Neural crest cell (in vitro differentiated cells): ENCODE results near the gene EEF2KMT. TPM values are rescaled to one million over a fixed set of nuclear protein-coding genes. Genes with fewer than 3 reads are reported as not detected.
A peak's percentile ranks its signal among the peaks of the same experiment; 100 is the strongest.
"Not testable (repeated sequence)": the region's sequence is repeated elsewhere in the genome, so short reads cannot be mapped to it uniquely, and the experiment has no call there.

ENCODE experiments used
- DNase-seq: peaks from one replicate; pipeline ENCODE4 v3.0.0; 2021; ENCODE audit warnings: low read depth, mixed read lengths, low spot score
- H3K27ac Mint-ChIP-seq: one replicate; pipeline ENCODE4 v1.8.0; 2021; ENCODE audit warnings: mild to moderate bottlenecking, mixed read lengths; ENCODE audit not compliant: unreplicated experiment
- H3K27me3 Mint-ChIP-seq: 2 replicates; pipeline ENCODE4 v1.8.0; 2021; ENCODE audit warnings: low read depth, mild to moderate bottlenecking, mixed read lengths
- H3K36me3 Mint-ChIP-seq: 2 replicates; pipeline ENCODE4 v1.8.0; 2021; ENCODE audit warnings: low read depth, mild to moderate bottlenecking, mixed read lengths
- H3K4me1 Mint-ChIP-seq: 2 replicates; pipeline ENCODE4 v1.8.0; 2021; ENCODE audit warnings: mixed read lengths
- H3K4me3 Mint-ChIP-seq: one replicate; pipeline ENCODE4 v1.8.0; 2021; ENCODE audit warnings: mild to moderate bottlenecking, mixed read lengths
- H3K9me3 Mint-ChIP-seq: 2 replicates; pipeline ENCODE4 v1.8.0; 2021; ENCODE audit warnings: mixed read lengths
- CTCF ChIP-seq: fragments of 200-600 bp; sonication (generic); conservative IDR thresholded peaks from 2 replicates; pipeline ENCODE4 v1.5.0; 2021; ENCODE audit warnings: antibody characterized with exemption, mild to moderate bottlenecking
- total RNA-seq: library from RNA; stranded (reverse); gene quantifications from 2 replicates; pipeline ENCODE4 v1.2.1, GENCODE V29; 2021

EEF2KMT gene
- total RNA-seq, 1 donor from 2014 or later: 19.1 TPM

GRCh38 chr16:5108505-5109158 is 11.0 kb upstream of the EEF2KMT start:
- no peak overlapping the region for H3K27ac Mint-ChIP-seq
- no peak overlapping the region for H3K4me3 Mint-ChIP-seq
- no peak for TF ChIP-seq CTCF
- no peaks in the 10 kb centered on the region for H3K9me3 Mint-ChIP-seq
- no peaks in the 10 kb centered on the region for H3K36me3 Mint-ChIP-seq
- H3K27me3 Mint-ChIP-seq: peaks cover 5% of the 10 kb centered on the region
- H3K4me1 Mint-ChIP-seq: no peaks in the 10 kb centered on the region
- no peak for DNase-seq

- DNase-seq, H3K4me1 Mint-ChIP-seq, H3K4me3 Mint-ChIP-seq, H3K9me3 Mint-ChIP-seq, H3K27me3 Mint-ChIP-seq, H3K36me3 Mint-ChIP-seq, H3K27ac Mint-ChIP-seq: not testable (repeated sequence)
Observed at GRCh38 chr16:5105039-5105438, 7.4 kb upstream of the EEF2KMT start.

- Mint-ChIP-seq H3K27ac (peak overlapping the region; percentile 9), H3K27me3 (peaks cover 13% of the 10 kb centered on the region)
- not testable (repeated sequence) for H3K4me1 Mint-ChIP-seq, H3K4me3 Mint-ChIP-seq, H3K9me3 Mint-ChIP-seq, H3K36me3 Mint-ChIP-seq, DNase-seq
Observed at GRCh38 chr16:5103296-5104032, 5.9 kb upstream of the EEF2KMT start.

- peak overlapping the region; percentile 84 for H3K4me3 Mint-ChIP-seq
- not testable (repeated sequence) for H3K27ac Mint-ChIP-seq, DNase-seq, H3K9me3 Mint-ChIP-seq, H3K36me3 Mint-ChIP-seq
- H3K4me1 Mint-ChIP-seq: peaks cover 13% of the 10 kb centered on the region
- peaks cover 13% of the 10 kb centered on the region for H3K27me3 Mint-ChIP-seq
Observed at GRCh38 chr16:5099174-5099573, 1.6 kb upstream of the EEF2KMT start.

GRCh38 chr16:5098221-5099159 is 895 bp upstream of the EEF2KMT start:
- DNase-seq: peak; percentile 55
- peaks cover 13% of the 10 kb centered on the region for H3K4me1 Mint-ChIP-seq
- peaks cover 13% of the 10 kb centered on the region for H3K27me3 Mint-ChIP-seq
- H3K36me3 Mint-ChIP-seq, H3K9me3 Mint-ChIP-seq: not testable (repeated sequence)
- H3K4me3 Mint-ChIP-seq: peak overlapping the region; percentile 95
- H3K27ac Mint-ChIP-seq: peak overlapping the region; percentile 97

GRCh38 chr16:5097061-5097469 is 530 bp downstream of the EEF2KMT start:
- H3K27me3 Mint-ChIP-seq: peaks cover 13% of the 10 kb centered on the region
- H3K4me3 Mint-ChIP-seq: peak overlapping the region; percentile 94
- not testable (repeated sequence) for H3K36me3 Mint-ChIP-seq, H3K9me3 Mint-ChIP-seq
- peaks cover 17% of the 10 kb centered on the region for H3K4me1 Mint-ChIP-seq
- peak overlapping the region; percentile 86 for H3K27ac Mint-ChIP-seq
- peak; percentile 16 for DNase-seq

- peaks cover 17% of the 10 kb centered on the region for H3K4me1 Mint-ChIP-seq
- not testable (repeated sequence) for DNase-seq
Observed at GRCh38 chr16:5096437-5097060, 1.0 kb downstream of the EEF2KMT start.

GRCh38 chr16:5095145-5095830 is 2.3 kb downstream of the EEF2KMT start:
- not testable (repeated sequence) for H3K9me3 Mint-ChIP-seq, H3K27ac Mint-ChIP-seq, H3K27me3 Mint-ChIP-seq, H3K36me3 Mint-ChIP-seq, DNase-seq
- Mint-ChIP-seq H3K4me1 (peaks cover 17% of the 10 kb centered on the region), H3K4me3 (peak overlapping the region; percentile 67)

More at GRCh38 chr16:5096437-5097060, 1.0 kb downstream of the EEF2KMT start:
- H3K9me3 Mint-ChIP-seq, H3K36me3 Mint-ChIP-seq: not testable (repeated sequence)
- H3K27me3 Mint-ChIP-seq: peaks cover 13% of the 10 kb centered on the region
- peak overlapping the region; percentile 94 for H3K4me3 Mint-ChIP-seq
- peak overlapping the region; percentile 86 for H3K27ac Mint-ChIP-seq

- not testable (repeated sequence) for H3K27me3 Mint-ChIP-seq, H3K27ac Mint-ChIP-seq, H3K36me3 Mint-ChIP-seq, H3K9me3 Mint-ChIP-seq, DNase-seq
- peak overlapping the region; percentile 41 for H3K4me3 Mint-ChIP-seq
- H3K4me1 Mint-ChIP-seq: peaks cover 15% of the 10 kb centered on the region
Observed at GRCh38 chr16:5093746-5094145, 3.8 kb downstream of the EEF2KMT start.

- not testable (repeated sequence) for H3K27ac Mint-ChIP-seq, H3K9me3 Mint-ChIP-seq, H3K36me3 Mint-ChIP-seq, H3K27me3 Mint-ChIP-seq, DNase-seq
- Mint-ChIP-seq H3K4me3 (peak overlapping the region; percentile 27), H3K4me1 (peaks cover 14% of the 10 kb centered on the region)
Observed at GRCh38 chr16:5093081-5093480, 4.5 kb downstream of the EEF2KMT start.

- H3K27ac Mint-ChIP-seq, H3K4me1 Mint-ChIP-seq, H3K4me3 Mint-ChIP-seq, H3K36me3 Mint-ChIP-seq, H3K9me3 Mint-ChIP-seq, DNase-seq, H3K27me3 Mint-ChIP-seq: not testable (repeated sequence)
Observed at GRCh38 chr16:5090592-5090991, 7.0 kb downstream of the EEF2KMT start.
